Peyer's patch (tissue), 4 donors: Measurements from ENCODE around the gene ZBTB44.

ENCODE experiments used
- POLR2A ChIP-seq, 2 donors: fragments of 450-650 bp; IDR thresholded peaks; one replicate each; pipeline ENCODE4 v1.5.1; 2017; ENCODE audit warnings: antibody characterized with exemption in 2 of 2, mild to moderate bottlenecking in 2 of 2, moderate library complexity in 2 of 2
- TF ChIP-seq, protein P1 (sequence below), 6 experiments: fragments of 450-650 bp in 4 of 6; fragments of 200-600 bp in 2 of 6; sonication (generic) in 1 of 6; IDR thresholded peaks; one replicate each; pipeline ENCODE4 v1.5.1; 2017 to 2019; ENCODE audit warnings: antibody characterized with exemption in 6 of 6, mild to moderate bottlenecking in 3 of 6, moderate library complexity in 1 of 6

DNA sequence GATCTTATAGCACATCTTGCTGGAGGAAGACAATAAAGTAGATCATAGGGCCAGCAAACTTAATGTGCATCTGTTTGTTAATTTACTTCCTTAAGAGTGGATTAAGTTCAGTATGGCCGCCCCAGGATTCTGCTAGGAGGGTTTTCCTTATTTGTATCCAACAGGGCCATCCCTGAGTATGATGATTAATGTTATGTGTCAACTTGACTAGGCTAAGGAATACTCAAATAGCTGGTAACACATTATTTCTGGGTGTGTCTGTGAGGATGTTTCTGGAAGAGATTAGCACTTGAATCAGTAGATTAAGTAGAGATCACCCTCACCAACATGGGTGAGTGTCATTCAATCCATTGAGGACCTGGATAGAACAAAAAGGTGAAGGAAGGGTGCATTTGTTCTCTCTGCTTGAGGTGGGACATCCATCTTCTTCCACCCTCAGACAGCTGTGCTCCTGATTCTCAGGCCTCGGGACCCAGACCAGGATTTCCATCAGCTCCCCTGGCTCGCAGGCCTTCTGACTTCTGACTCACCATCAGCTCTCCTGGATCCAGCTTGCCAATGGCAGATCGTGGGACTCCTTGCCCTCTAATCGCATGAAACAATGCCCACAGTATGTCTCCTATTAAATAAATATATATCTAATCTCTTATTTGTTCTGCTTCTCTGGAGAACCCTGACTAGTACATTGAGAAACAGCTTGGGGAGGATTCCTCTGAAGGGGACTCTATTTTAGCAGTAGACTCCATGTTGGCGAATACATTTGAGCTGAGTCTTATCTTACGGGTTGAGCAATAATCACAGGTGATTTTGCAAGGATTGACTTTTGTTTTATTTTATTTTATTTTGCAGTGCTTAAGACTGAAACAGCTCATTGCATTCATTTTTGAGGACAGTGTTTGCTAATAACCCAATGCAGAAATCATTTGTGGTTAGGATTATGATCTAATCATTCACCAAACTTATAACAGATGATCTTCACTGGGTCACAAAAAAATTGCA, 9.0 kb upstream of the ZBTB44 start:
- TF ChIP-seq, protein P1, sequence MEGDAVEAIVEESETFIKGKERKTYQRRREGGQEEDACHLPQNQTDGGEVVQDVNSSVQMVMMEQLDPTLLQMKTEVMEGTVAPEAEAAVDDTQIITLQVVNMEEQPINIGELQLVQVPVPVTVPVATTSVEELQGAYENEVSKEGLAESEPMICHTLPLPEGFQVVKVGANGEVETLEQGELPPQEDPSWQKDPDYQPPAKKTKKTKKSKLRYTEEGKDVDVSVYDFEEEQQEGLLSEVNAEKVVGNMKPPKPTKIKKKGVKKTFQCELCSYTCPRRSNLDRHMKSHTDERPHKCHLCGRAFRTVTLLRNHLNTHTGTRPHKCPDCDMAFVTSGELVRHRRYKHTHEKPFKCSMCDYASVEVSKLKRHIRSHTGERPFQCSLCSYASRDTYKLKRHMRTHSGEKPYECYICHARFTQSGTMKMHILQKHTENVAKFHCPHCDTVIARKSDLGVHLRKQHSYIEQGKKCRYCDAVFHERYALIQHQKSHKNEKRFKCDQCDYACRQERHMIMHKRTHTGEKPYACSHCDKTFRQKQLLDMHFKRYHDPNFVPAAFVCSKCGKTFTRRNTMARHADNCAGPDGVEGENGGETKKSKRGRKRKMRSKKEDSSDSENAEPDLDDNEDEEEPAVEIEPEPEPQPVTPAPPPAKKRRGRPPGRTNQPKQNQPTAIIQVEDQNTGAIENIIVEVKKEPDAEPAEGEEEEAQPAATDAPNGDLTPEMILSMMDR (IDR thresholded peaks at IDR 0.05) = no peak
- no peak for TF ChIP-seq POLR2A (IDR thresholded peaks at IDR 0.05)
